Aortic smooth muscle cell (primary cell): ENCODE results near the gene OR4C45. TPM values are rescaled to one million over a fixed set of nuclear protein-coding genes. Genes with fewer than 3 reads are reported as not detected.

Source experiments
- total RNA-seq: library from RNA; depleted of rRNA; stranded (reverse); fragments of >200 nt; gene quantifications from 2 replicates; pipeline ENCODE4 v1.2.3, GENCODE V29; 2014

OR4C45 gene
- not detected in 2 replicates for total RNA-seq

DNA sequence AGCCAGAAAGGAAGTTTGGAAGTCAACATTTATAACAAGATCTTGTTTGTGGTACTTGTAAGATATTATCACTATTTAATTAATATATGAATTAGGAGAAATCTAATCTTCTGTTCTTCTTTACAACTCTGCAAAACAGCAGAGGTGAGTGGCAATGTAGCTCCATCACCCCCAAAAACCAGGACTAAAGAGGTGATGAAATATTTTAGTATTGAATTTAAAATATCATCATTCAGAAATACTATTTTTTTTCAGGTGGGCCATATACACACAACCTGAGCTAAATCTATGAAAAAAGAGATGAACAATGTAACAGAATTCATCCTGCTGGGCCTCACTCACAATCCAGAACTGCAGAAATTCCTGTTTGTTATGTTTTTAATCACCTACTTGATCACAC lies at the start of gene OR4C45:
Gene OR4C45 (plus strand): TSS at position 301 of the 400 bp plus-strand sequence.

Other genes starting within 250 kb of the OR4C45 start
- not detected in 2 replicates for gene OR4C13, start 80.5 kb upstream of the OR4C45 start, total RNA-seq
- not detected in 2 replicates for gene OR4C12, start 50.3 kb upstream of the OR4C45 start, total RNA-seq